BE2C (cell line): Measurements from ENCODE around the gene BMPR2.
"Not testable (repeated sequence)": the region's sequence is repeated elsewhere in the genome, so short reads cannot be mapped to it uniquely, and the experiment has no call there.

ENCODE experiments used
- DNase-seq: peaks from one replicate; pipeline ENCODE4 v3.0.0-alpha.2; 2020
- H3K27me3 ChIP-seq: fragments of 250-450 bp; sonication (Bioruptor Pico); 2 replicates; pipeline ENCODE4 v1.5.1; 2020; ENCODE audit warnings: mild to moderate bottlenecking
- H3K36me3 ChIP-seq: fragments of 250-450 bp; sonication (Bioruptor Pico); 2 replicates; pipeline ENCODE4 v1.5.1; 2020; ENCODE audit warnings: mild to moderate bottlenecking
- H3K4me1 ChIP-seq: fragments of 250-450 bp; sonication (Bioruptor Pico); 2 replicates; pipeline ENCODE4 v1.5.1; 2020
- H3K4me3 ChIP-seq: 2 replicates; pipeline ENCODE4 v1.5.1; 2011; ENCODE audit warnings: low read depth, low read length
- H3K9me3 ChIP-seq: fragments of 250-450 bp; sonication (Bioruptor Pico); 2 replicates; pipeline ENCODE4 v1.5.1; 2020
- TF ChIP-seq, protein P1 (sequence below): IDR thresholded peaks from 2 replicates; pipeline ENCODE4 v1.5.1; 2012; ENCODE audit warnings: mild to moderate bottlenecking, low read depth, low read length

BMPR2 gene

DNA sequence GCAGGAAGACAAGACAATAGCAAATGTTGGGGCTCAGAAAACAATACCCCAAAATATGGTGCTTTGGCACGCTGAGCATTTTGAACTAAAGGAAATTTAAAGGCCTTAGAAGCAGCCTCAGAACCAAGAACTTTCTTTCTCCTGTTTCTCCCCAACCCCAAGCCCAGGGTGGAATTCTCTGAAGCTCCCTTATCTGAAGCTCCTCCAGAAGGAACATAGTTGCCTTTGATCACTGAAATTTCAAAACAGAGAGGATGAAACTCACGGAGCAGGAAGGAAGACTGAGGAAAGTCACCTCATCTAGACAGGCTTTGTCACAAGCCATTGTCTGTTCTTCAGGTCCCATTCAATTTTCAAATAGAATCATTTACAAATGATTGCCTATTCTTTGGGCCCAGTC, 15.5 kb upstream of the BMPR2 start:
- Histone ChIP-seq H3K36me3 (no peaks in the 10 kb centered on the region), H3K9me3 (no peaks in the 10 kb centered on the region), H3K4me3 (no peak overlapping the region), H3K4me1 (no peaks in the 10 kb centered on the region), H3K27me3 (no peaks in the 10 kb centered on the region)
- TF ChIP-seq, protein P1, sequence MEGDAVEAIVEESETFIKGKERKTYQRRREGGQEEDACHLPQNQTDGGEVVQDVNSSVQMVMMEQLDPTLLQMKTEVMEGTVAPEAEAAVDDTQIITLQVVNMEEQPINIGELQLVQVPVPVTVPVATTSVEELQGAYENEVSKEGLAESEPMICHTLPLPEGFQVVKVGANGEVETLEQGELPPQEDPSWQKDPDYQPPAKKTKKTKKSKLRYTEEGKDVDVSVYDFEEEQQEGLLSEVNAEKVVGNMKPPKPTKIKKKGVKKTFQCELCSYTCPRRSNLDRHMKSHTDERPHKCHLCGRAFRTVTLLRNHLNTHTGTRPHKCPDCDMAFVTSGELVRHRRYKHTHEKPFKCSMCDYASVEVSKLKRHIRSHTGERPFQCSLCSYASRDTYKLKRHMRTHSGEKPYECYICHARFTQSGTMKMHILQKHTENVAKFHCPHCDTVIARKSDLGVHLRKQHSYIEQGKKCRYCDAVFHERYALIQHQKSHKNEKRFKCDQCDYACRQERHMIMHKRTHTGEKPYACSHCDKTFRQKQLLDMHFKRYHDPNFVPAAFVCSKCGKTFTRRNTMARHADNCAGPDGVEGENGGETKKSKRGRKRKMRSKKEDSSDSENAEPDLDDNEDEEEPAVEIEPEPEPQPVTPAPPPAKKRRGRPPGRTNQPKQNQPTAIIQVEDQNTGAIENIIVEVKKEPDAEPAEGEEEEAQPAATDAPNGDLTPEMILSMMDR: no peak
- DNase-seq: no peak

DNA sequence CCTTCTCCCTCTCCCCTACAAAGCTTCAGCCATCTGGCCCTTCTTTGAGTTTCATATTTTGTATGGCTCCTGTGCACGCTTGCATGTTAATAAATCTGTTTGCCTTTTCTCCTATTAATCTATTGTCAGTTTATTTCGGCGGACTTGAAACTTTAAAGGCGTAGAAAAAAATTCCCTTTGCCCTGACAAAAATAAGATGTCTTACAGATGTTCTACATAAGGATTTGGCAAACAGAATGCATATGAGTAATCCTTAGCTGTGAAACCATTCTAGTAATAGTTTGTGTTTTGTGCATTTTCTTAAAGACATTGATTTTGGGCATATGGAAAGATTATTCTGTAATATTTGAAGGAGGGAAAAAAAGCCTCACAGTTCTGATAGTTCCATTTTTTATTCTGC, 15.0 kb upstream of the BMPR2 start:
- DNase-seq: no peak
- no peaks in the 10 kb centered on the region for H3K4me1 ChIP-seq
- H3K36me3 ChIP-seq: no peaks in the 10 kb centered on the region
- TF ChIP-seq, protein P1: no peak
- H3K27me3 ChIP-seq: no peaks in the 10 kb centered on the region
- H3K9me3 ChIP-seq: no peaks in the 10 kb centered on the region
- H3K4me3 ChIP-seq: no peak overlapping the region

DNA sequence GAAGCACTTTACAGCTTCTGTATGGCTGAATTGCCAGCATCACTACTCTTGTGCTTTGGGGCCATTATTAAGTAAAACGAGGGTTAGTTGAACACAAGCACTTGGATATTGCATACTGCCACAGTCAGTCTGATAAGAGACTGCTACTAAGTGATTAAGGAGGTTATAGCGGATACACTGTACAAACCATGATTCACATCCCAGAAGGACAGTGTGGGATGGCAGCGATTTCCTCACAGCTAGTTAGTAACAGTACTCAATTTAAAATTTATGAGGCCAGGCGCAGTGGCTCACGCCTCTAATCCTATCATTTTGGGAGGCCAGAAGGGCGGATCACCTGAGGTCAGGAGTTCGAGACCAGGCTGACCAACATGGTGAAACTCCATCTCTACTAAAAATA, 2.6 kb upstream of the BMPR2 start:
- H3K36me3 ChIP-seq: no peaks in the 10 kb centered on the region
- H3K4me1 ChIP-seq: peaks cover 4% of the 10 kb centered on the region; the same call in 1 of the 2 replicates
- TF ChIP-seq, protein P1: no peak
- DNase-seq: no peak
- H3K27me3 ChIP-seq: no peaks in the 10 kb centered on the region
- H3K9me3 ChIP-seq: no peaks in the 10 kb centered on the region
- H3K4me3 ChIP-seq: no peak overlapping the region

DNA sequence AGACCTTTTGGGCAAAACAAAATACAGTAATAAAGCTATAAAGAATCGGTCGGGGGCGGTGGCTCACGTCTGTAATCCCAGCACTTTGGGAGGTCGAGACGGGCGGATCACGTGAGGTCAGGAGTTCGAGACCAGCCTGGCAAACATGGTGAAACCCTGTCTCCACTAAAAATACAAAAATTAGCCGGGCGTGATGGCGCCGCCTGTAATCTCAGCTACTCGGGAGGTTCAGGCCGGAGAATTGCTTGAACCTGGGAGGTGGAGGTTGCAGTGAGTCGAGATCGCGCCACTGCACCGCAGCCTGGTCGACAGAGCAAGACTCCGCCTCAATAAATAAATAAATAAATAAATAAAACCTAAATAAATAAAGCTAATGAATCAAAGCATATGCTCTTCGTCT, 1.7 kb upstream of the BMPR2 start:
- not testable (repeated sequence) for H3K36me3 ChIP-seq, H3K4me1 ChIP-seq, DNase-seq, H3K27me3 ChIP-seq, H3K9me3 ChIP-seq
- H3K4me3 ChIP-seq: peak overlapping the region; percentile 89

DNA sequence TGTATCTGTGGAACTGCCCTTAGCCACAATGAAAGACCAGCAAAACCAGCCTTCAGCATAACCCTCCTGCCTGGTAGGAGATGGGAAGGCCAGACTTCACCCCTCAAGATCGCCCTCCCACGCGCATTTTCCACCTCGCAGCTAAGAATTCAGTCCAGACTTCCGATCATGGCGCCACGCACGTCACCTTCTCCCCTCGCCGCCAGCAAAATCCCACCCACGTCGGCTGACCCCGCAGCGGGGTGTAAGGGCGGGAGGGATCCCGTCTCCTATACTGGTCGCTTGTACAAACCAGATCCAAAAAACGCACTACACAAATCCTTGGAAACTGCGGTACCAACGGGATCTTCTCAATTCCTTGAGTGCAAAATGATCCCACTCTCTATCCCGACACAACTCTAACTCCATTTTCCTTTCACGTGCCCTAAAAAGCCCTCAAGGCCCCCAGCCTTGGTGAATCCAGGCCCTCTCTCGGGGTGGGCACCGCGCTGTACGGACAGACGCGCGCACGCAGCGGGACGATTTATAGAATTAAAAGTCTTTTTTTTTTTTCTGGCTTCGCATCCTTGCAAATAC, 1.0 kb upstream of the BMPR2 start:
- Histone ChIP-seq H3K9me3 (no peaks in the 10 kb centered on the region), H3K27me3 (no peaks in the 10 kb centered on the region), H3K36me3 (no peaks in the 10 kb centered on the region), H3K4me3 (peak overlapping the region; percentile 89), H3K4me1 (peaks cover 4% of the 10 kb centered on the region; the same call in 1 of the 2 replicates)
- DNase-seq: peak; percentile 67
- TF ChIP-seq, protein P1: no peak

DNA sequence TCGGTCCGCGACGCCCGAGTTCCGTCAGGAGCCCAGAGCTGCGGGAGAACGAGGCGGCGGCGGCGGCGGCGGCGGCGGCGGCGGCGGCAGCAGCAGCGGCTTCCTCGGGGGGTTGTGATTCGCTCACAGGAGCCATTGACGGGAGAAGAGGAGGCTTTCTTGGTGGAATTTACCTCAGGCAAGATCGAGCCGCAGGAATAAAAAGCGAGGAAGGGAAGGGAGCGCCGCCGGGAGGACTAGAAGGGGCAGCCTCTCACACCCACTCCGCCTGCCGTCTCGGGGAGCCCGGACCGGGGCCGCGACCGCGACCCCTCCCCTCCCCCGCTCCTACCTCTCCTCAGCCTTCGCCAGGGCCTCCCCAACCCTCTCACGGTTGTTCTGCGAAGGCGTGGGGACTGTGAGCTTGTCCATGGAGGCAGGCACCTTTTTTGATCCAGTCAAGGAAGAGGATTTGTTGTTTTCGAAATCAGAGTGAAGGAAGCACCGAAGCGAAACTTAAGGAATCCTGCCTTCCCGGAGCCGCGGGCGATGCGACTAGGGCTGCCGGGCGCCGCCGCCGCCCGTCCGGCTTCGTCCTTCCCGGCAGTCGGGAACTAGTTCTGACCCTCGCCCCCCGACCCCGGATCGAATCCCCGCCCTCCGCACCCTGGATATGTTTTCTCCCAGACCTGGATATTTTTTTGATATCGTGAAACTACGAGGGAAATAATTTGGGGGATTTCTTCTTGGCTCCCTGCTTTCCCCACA, 506 bp downstream of the BMPR2 start:
- Histone ChIP-seq H3K9me3 (no peaks in the 10 kb centered on the region), H3K36me3 (no peaks in the 10 kb centered on the region), H3K27me3 (no peaks in the 10 kb centered on the region), H3K4me1 (peaks cover 4% of the 10 kb centered on the region; the same call in 1 of the 2 replicates), H3K4me3 (peak overlapping the region; percentile 89)
- TF ChIP-seq, protein P1: no peak
- peak; percentile 58 for DNase-seq
